ENCODE measurements around the gene FOXA1. TPM values are rescaled to one million over a fixed set of nuclear protein-coding genes. Genes with fewer than 3 reads are reported as not detected.

Gene FOXA1
- total and polyA plus RNA-seq, 9 of the 15 experiments (the other 6 are each of a cell fraction or from before 2014, with no cell fraction given): 0.20 to 3.0 (median 1.3) TPM

DNA sequence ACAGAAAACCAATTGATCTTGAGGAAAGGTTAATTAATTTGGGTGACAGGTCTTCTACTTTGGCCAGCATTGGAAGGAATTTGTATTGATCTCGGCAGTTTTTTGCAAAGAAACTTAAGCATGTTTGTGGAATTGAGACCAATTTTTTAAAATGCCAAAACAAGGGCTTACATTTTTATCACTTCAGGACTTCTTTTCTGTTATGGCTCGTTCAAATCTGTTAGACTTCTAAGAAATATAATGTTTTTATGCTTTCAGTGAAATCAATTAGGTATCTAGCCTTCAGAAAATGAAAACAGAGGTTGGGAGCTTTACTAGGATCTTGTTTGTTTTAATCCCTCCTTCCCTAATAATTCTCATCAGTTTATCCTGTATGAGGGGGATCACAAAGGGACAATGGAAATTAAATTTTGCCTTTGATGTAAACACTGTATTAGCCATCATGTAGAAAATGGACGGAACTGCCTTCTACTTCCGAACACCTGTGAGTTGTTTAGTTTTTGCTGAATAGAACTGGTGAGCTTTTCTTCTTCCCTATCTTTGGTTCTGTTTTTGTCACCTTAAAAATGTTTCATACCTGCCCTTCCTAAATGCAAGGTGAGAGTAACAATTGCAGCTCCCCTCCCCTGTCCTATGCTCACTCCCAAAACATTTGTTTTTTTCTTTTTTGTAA, 7.8 kb downstream of the FOXA1 start:
- in situ Hi-C loops (cut with MboI): loop anchor here (25.0 kb wide), 1 partner anchor 325 kb away; no protein-coding TSS in a partner anchor
- POLR2A ChIA-PET: no interaction called here
- H3K27ac ChIP-seq (ENCODE audit: extremely low read depth, low read depth, low read length): no peak overlapping the region
- no peak for FAIRE-seq
- no peak overlapping the region for H3K4me3 ChIP-seq
- CTCF ChIA-PET (ENCODE audit: low intra/inter-chr PET ratio): no interaction called here
- no TSS peak for BruUV-seq (replicated peaks)
- H3K4me1 ChIP-seq (replicated peaks in 1 of 2; ENCODE audit: control insufficient read depth in 2 of 2, insufficient read depth in 2 of 2, low read length in 2 of 2): peaks cover 0 to 13% of the 10 kb centered on the region in 2 experiments; a peak in 1 of 5 replicates
- DNase-seq (ENCODE audit: extremely low read depth in 1 of 4, low spot score in 3 of 4): no peak
- WGBS (ENCODE audit: insufficient coverage, low coverage, missing lambda C conversion rate): 54% methylated on average over 4 of the region's 4 CpGs
- intact Hi-C loops (cut with micrococcal nuclease): no loop called here
- H3K9me1 ChIP-seq (ENCODE audit: control insufficient read depth, insufficient read depth, low read length): no peaks in the 10 kb centered on the region
- no peak for ATAC-seq
- no peaks in the 10 kb centered on the region for H4K20me1 ChIP-seq (replicated peaks; ENCODE audit: control insufficient read depth, insufficient read depth, low read length)
- H3K27me3 ChIP-seq (ENCODE audit: control insufficient read depth in 2 of 2, insufficient read depth in 2 of 2, low read length in 2 of 2): no peaks in the 10 kb centered on the region
- H3K4me2 ChIP-seq (ENCODE audit: insufficient read depth, low read length): no peak overlapping the region
- H3K9me3 ChIP-seq (replicated peaks; ENCODE audit: control insufficient read depth, insufficient read depth, low read depth, low read length): no peaks in the 10 kb centered on the region
- H3K9ac ChIP-seq (ENCODE audit: insufficient read depth in 1 of 2, low read depth in 2 of 2, low read length in 2 of 2): no peak overlapping the region
- H2AFZ ChIP-seq (ENCODE audit: low read depth, low read length): no peak overlapping the region
- TF ChIP-seq RBM25 (IDR thresholded peaks at IDR 0.05; ENCODE audit: low read depth, low read length, severe bottlenecking) (no peak), ZNF197 (CRISPR knock-in tag; IDR thresholded peaks at IDR 0.05; ENCODE audit: low read depth) (no peak), GATAD2B (IDR thresholded peaks at IDR 0.05; ENCODE audit: borderline replicate concordance) (no peak), ZFX (CRISPR knock-in tag; IDR thresholded peaks at IDR 0.05) (no peak)
- no peaks in the 10 kb centered on the region for H3K79me2 ChIP-seq (ENCODE audit: control insufficient read depth, insufficient read depth, low read length)
- no peaks in the 10 kb centered on the region for H3K36me3 ChIP-seq (ENCODE audit: control insufficient read depth, insufficient read depth, low read length)

DNA sequence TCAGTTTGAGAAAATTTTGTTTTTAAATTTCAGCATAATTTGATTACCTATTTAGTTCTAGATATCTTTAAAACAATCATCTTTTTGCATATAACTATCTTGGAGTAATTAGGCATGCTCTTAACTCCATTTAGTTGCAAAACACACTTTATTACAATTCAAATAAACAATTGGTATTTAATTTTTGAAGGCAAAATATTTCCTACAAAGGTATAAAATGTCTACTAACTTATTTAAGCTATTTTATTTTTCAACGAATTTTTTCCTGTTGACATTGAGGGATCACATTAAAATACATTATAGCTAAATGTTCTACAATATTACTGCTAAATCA, 8.3 kb downstream of the FOXA1 start:
- no peak overlapping the region for H3K27ac ChIP-seq (ENCODE audit: extremely low read depth, low read depth, low read length)
- no peak overlapping the region for H3K9ac ChIP-seq (ENCODE audit: insufficient read depth in 1 of 2, low read depth in 2 of 2, low read length in 2 of 2)
- no TSS peak for BruUV-seq (replicated peaks)
- H3K36me3 ChIP-seq (ENCODE audit: control insufficient read depth, insufficient read depth, low read length): no peaks in the 10 kb centered on the region
- WGBS (ENCODE audit: insufficient coverage, low coverage, missing lambda C conversion rate): 9% methylated on average over 1 of the region's 1 CpG
- DNase-seq (ENCODE audit: extremely low read depth in 1 of 4, low spot score in 3 of 4): no peak
- H3K79me2 ChIP-seq (ENCODE audit: control insufficient read depth, insufficient read depth, low read length): no peaks in the 10 kb centered on the region
- ChIA-PET CTCF (ENCODE audit: low intra/inter-chr PET ratio) (no interaction called here), POLR2A (no interaction called here)
- no peak overlapping the region for H3K4me2 ChIP-seq (ENCODE audit: insufficient read depth, low read length)
- FAIRE-seq: no peak
- no peak for ATAC-seq
- no peaks in the 10 kb centered on the region for H3K9me3 ChIP-seq (replicated peaks; ENCODE audit: control insufficient read depth, insufficient read depth, low read depth, low read length)
- no peaks in the 10 kb centered on the region for H3K9me1 ChIP-seq (ENCODE audit: control insufficient read depth, insufficient read depth, low read length)
- H3K4me1 ChIP-seq (replicated peaks in 1 of 2; ENCODE audit: control insufficient read depth in 2 of 2, insufficient read depth in 2 of 2, low read length in 2 of 2): peaks cover 0 to 13% of the 10 kb centered on the region in 2 experiments; a peak in 1 of 5 replicates
- intact Hi-C loops (cut with micrococcal nuclease) (no loop called here), in situ Hi-C loops (cut with MboI) (loop anchor here (25.0 kb wide), 1 partner anchor 324 kb away; no protein-coding TSS in a partner anchor)
- H2AFZ ChIP-seq (ENCODE audit: low read depth, low read length): no peak overlapping the region
- H4K20me1 ChIP-seq (replicated peaks; ENCODE audit: control insufficient read depth, insufficient read depth, low read length): no peaks in the 10 kb centered on the region
- H3K27me3 ChIP-seq (ENCODE audit: control insufficient read depth in 2 of 2, insufficient read depth in 2 of 2, low read length in 2 of 2): no peaks in the 10 kb centered on the region
- H3K4me3 ChIP-seq: no peak overlapping the region
- TF ChIP-seq ZNF224 (CRISPR knock-in tag; IDR thresholded peaks at IDR 0.05) (no peak), NR1H2 (CRISPR knock-in tag; IDR thresholded peaks at IDR 0.05) (no peak), HDAC3 (IDR thresholded peaks at IDR 0.05; ENCODE audit: borderline replicate concordance, partially characterized antibody) (no peak), ZSCAN32 (CRISPR knock-in tag; IDR thresholded peaks at IDR 0.05) (no peak), ZKSCAN8 (CRISPR knock-in tag; IDR thresholded peaks at IDR 0.05) (no peak), ZNF79 (CRISPR knock-in tag; IDR thresholded peaks at IDR 0.05; ENCODE audit: low read depth) (no peak)
- TF ChIP-seq, protein P1, sequence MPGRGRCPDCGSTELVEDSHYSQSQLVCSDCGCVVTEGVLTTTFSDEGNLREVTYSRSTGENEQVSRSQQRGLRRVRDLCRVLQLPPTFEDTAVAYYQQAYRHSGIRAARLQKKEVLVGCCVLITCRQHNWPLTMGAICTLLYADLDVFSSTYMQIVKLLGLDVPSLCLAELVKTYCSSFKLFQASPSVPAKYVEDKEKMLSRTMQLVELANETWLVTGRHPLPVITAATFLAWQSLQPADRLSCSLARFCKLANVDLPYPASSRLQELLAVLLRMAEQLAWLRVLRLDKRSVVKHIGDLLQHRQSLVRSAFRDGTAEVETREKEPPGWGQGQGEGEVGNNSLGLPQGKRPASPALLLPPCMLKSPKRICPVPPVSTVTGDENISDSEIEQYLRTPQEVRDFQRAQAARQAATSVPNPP (IDR thresholded peaks at IDR 0.05; ENCODE audit: borderline replicate concordance, insufficient read depth, insufficient read length): no peak
